GM12875 (cell line): Measurements from ENCODE around the gene XRCC4.
"Not testable (repeated sequence)": the region's sequence is repeated elsewhere in the genome, so short reads cannot be mapped to it uniquely, and the experiment has no call there.

Experiments used
- H3K4me3 ChIP-seq: one replicate; pipeline ENCODE4 v1.5.1; 2011; ENCODE audit warnings: low read depth, low read length, control low read depth
- TF ChIP-seq, protein P1 (sequence below): IDR thresholded peaks from 2 replicates; pipeline ENCODE4 v1.5.1; 2011; ENCODE audit warnings: low read depth, mild to moderate bottlenecking, control low read depth, inconsistent platforms, low read length, moderate library complexity, borderline replicate concordance; ENCODE audit not compliant: insufficient read depth

XRCC4 gene

DNA sequence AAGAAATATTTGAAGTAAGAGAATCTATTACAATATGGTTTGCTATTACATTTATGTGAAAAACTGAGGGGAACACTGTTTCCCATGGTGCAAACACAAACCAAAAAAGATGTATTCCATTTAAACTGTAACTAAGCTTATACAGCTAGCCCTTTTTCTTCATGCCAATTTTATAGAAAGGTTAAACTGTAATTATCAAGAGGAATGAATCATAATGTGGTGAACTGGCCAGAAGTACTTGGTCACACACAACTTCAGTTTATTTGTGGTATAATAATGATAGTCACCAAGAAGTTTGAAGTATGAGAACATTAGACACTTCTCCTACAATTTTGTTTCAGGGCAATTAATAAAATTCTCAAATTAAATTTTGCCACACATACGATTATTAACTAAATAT lies 177.9 kb downstream of the XRCC4 start:
- H3K4me3 ChIP-seq, result no peak overlapping the region
- TF ChIP-seq, protein P1, sequence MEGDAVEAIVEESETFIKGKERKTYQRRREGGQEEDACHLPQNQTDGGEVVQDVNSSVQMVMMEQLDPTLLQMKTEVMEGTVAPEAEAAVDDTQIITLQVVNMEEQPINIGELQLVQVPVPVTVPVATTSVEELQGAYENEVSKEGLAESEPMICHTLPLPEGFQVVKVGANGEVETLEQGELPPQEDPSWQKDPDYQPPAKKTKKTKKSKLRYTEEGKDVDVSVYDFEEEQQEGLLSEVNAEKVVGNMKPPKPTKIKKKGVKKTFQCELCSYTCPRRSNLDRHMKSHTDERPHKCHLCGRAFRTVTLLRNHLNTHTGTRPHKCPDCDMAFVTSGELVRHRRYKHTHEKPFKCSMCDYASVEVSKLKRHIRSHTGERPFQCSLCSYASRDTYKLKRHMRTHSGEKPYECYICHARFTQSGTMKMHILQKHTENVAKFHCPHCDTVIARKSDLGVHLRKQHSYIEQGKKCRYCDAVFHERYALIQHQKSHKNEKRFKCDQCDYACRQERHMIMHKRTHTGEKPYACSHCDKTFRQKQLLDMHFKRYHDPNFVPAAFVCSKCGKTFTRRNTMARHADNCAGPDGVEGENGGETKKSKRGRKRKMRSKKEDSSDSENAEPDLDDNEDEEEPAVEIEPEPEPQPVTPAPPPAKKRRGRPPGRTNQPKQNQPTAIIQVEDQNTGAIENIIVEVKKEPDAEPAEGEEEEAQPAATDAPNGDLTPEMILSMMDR, result no peak

- TF ChIP-seq, protein P1, result no peak
- H3K4me3 ChIP-seq, result no peak overlapping the region
Measured at GRCh38 chr5:83256091-83256780, 178.9 kb downstream of the XRCC4 start.

- H3K4me3 ChIP-seq, result not testable (repeated sequence)
Measured at GRCh38 chr5:83257684-83258083, 180.3 kb downstream of the XRCC4 start.

DNA sequence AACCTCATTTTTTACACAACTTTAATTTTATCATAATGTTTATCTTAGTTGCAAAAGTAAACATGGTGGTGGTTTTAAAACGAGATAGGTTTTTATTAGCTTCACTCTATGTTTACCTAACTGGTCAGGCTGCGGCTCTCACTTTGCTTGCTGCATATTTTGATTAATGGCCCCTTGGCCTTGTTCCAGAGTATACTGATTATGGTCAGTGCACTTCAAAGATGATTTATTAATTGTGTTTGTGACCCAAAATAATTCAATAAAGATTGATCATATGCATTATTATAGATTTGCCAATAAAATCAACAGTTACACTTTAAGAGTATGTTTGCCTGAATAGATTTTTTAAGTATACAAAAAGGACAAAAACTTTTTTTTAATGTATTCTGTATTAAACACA lies 188.0 kb downstream of the XRCC4 start:
- H3K4me3 ChIP-seq, result no peak overlapping the region
- TF ChIP-seq, protein P1, result no peak

- no peak overlapping the region for H3K4me3 ChIP-seq
- TF ChIP-seq, protein P1, result no peak
Measured at GRCh38 chr5:83270311-83270710, 193.0 kb downstream of the XRCC4 start.

GRCh38 chr5:83277154-83277553 lies 199.8 kb downstream of the XRCC4 start:
- TF ChIP-seq, protein P1, result no peak

DNA sequence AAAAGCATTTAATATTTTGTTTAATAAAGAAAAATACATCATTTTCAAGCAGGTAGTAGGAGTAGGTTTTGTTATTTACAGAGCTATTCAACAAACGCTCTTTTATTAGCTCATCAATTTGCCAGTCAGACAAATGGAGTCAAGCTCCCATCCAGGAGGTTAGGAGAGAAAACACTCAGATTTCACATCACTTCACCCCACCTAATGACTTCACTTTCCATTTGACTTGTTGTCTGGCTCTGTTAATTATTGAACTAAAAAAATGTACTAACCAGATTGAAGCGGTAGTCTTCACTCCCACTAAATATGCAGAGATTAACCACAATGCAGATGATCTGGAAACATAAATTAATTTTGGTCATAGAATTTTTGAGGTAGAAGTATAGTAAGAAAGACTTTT lies 200.6 kb downstream of the XRCC4 start:
- H3K4me3 ChIP-seq, result no peak overlapping the region
- TF ChIP-seq, protein P1, result no peak

More at GRCh38 chr5:83277154-83277553, 199.8 kb downstream of the XRCC4 start:
- no peak overlapping the region for H3K4me3 ChIP-seq

GRCh38 chr5:83281176-83281575 lies 203.8 kb downstream of the XRCC4 start:
- TF ChIP-seq, protein P1, result no peak
- no peak overlapping the region for H3K4me3 ChIP-seq
